ENCODE measurements around the gene PSD4.

Gene PSD4

DNA sequence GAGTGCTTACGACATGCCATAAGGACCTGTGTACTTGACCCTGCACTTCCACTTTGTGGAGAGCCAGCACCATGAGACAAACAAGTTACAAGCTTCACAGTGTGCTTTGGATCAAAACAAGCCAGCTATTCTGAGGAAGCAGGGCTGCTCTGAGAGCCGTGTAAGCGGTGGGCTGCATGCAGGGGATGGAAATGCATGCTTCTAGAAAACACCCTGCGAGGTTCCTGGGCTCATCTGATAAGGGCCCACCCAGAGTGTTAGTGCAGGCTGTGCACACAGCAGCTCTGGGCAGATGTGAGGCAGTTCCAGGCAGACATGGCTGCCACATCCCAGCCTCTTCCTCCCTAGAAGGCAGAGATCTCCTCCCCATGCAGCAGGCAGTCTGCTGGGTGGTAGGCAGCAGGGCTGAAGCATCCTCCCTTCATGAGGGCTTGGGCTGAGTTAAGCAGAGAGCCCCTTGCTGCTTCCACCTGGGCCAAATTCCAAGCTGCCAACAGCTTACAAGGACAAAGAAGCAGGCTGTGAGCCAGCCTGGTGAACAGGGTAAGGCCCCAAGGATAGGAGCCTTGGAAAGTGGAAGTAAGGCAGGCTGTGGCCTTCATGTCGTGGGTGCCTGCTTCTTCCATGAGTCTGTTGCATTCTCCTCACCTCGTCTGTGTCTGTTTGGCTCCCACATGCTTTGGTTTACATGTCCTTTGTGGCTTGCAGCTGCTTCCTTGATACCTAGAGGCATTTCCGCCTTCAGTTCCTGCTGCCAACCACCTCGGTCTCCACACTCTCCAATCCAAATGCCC, 7.7 kb downstream of the PSD4 start:
- H3K27ac ChIP-seq (ENCODE audit: poor library complexity, severe bottlenecking), result no peak overlapping the region

GRCh38 chr2:113182471-113183260, 8.9 kb downstream of the PSD4 start:
- H3K4me1 ChIP-seq (ENCODE audit: insufficient read depth, poor library complexity, severe bottlenecking), result no peaks in the 10 kb centered on the region
- ATAC-seq (ENCODE audit: low read depth), result no peak
- H3K9me3 ChIP-seq (ENCODE audit: severe bottlenecking), result no peaks in the 10 kb centered on the region
- H3K4me3 ChIP-seq (ENCODE audit: severe bottlenecking), result no peak overlapping the region
- H3K27ac ChIP-seq (ENCODE audit: poor library complexity, severe bottlenecking), result no peak overlapping the region
- DNase-seq (ENCODE audit: low spot score), result no peak
- no peaks in the 10 kb centered on the region for H3K27me3 ChIP-seq (ENCODE audit: insufficient read depth, poor library complexity, severe bottlenecking)
- TF ChIP-seq CTCF (IDR thresholded peaks at IDR 0.05; ENCODE audit: poor library complexity, severe bottlenecking), result no peak
- H3K36me3 ChIP-seq (ENCODE audit: low read depth), result no peaks in the 10 kb centered on the region

More for the DNA sequence above, 7.7 kb downstream of the PSD4 start:
- DNase-seq (ENCODE audit: low spot score) (no peak), ATAC-seq (ENCODE audit: low read depth) (no peak)
- no peaks in the 10 kb centered on the region for H3K36me3 ChIP-seq (ENCODE audit: low read depth)
- no peaks in the 10 kb centered on the region for H3K27me3 ChIP-seq (ENCODE audit: insufficient read depth, poor library complexity, severe bottlenecking)
- TF ChIP-seq CTCF (IDR thresholded peaks at IDR 0.05; ENCODE audit: poor library complexity, severe bottlenecking), result no peak
- H3K4me3 ChIP-seq (ENCODE audit: severe bottlenecking), result no peak overlapping the region
- H3K4me1 ChIP-seq (ENCODE audit: insufficient read depth, poor library complexity, severe bottlenecking), result no peaks in the 10 kb centered on the region
- H3K9me3 ChIP-seq (ENCODE audit: severe bottlenecking), result no peaks in the 10 kb centered on the region

DNA sequence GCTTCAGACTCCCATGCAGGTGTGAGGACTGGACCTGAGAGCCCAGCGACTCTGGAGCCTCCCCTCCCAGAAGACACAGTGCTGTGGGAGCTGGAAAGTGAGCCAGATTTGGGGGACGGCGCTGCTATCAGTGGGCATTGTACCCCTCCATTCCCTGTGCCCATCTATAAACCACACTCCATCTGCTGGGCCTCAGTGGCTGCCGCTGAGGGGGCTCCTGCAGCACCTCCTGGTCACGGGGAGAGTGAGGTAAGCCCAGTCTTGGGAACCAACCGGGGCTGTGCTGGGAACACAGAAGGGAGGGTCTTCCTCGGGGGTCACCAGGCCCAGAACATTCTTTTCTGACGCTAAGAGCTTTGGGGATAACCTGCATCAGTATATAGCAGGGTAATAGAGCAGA, 9.5 kb downstream of the PSD4 start:
- Histone ChIP-seq H3K4me1 (ENCODE audit: insufficient read depth, poor library complexity, severe bottlenecking) (no peaks in the 10 kb centered on the region), H3K27me3 (ENCODE audit: insufficient read depth, poor library complexity, severe bottlenecking) (no peaks in the 10 kb centered on the region), H3K9me3 (ENCODE audit: severe bottlenecking) (no peaks in the 10 kb centered on the region), H3K36me3 (ENCODE audit: low read depth) (no peaks in the 10 kb centered on the region), H3K27ac (ENCODE audit: poor library complexity, severe bottlenecking) (no peak overlapping the region), H3K4me3 (ENCODE audit: severe bottlenecking) (no peak overlapping the region)
- ATAC-seq (ENCODE audit: low read depth) (no peak), DNase-seq (ENCODE audit: low spot score) (no peak)
- TF ChIP-seq CTCF (IDR thresholded peaks at IDR 0.05; ENCODE audit: poor library complexity, severe bottlenecking), result no peak

- no peaks in the 10 kb centered on the region for H3K27me3 ChIP-seq (ENCODE audit: insufficient read depth, poor library complexity, severe bottlenecking)
- H3K4me1 ChIP-seq (ENCODE audit: insufficient read depth, poor library complexity, severe bottlenecking), result no peaks in the 10 kb centered on the region
- ATAC-seq (ENCODE audit: low read depth) (no peak), DNase-seq (ENCODE audit: low spot score) (no peak)
- no peaks in the 10 kb centered on the region for H3K36me3 ChIP-seq (ENCODE audit: low read depth)
- no peak overlapping the region for H3K27ac ChIP-seq (ENCODE audit: poor library complexity, severe bottlenecking)
- no peaks in the 10 kb centered on the region for H3K9me3 ChIP-seq (ENCODE audit: severe bottlenecking)
- TF ChIP-seq CTCF (IDR thresholded peaks at IDR 0.05; ENCODE audit: poor library complexity, severe bottlenecking), result no peak
- no peak overlapping the region for H3K4me3 ChIP-seq (ENCODE audit: severe bottlenecking)
Measured at GRCh38 chr2:113183703-113184102, 9.9 kb downstream of the PSD4 start.

Measured in RWPE2 (cell line).